GM23338 (cell line): ENCODE data around the gene SLC50A1. TPM values are rescaled to one million over a fixed set of nuclear protein-coding genes. Genes with fewer than 3 reads are reported as not detected.
A peak's percentile ranks its signal among the peaks of the same experiment; 100 is the strongest.

Source experiments
- ATAC-seq: fragments of 200-7000 bp; cut with Tn5 transposase; 3 replicates; pipeline ENCODE4 v1.9.1; 2020
- DNase-seq: peaks from one replicate; pipeline ENCODE4 v3.0.0-alpha.2; 2015; ENCODE audit warnings: low spot score
- H2AFZ ChIP-seq: fragments of 200-600 bp; sonication (generic); 2 replicates; pipeline ENCODE4 v1.8.0; 2016; ENCODE audit warnings: antibody characterized with exemption, mild to moderate bottlenecking, moderate library complexity
- H3F3A ChIP-seq: fragments of 200-600 bp; sonication (generic); replicated peaks from 2 replicates; pipeline ENCODE4 v1.8.0; 2017; ENCODE audit warnings: antibody characterized with exemption, mixed run types, low read depth
- H3K27ac ChIP-seq: fragments of 200-600 bp; sonication (generic); 2 replicates; pipeline ENCODE4 v1.6.1; 2016; ENCODE audit warnings: low read depth
- H3K27me3 ChIP-seq: fragments of 200-600 bp; sonication (generic); 2 replicates; pipeline ENCODE4 v1.8.0; 2016; ENCODE audit warnings: mild to moderate bottlenecking, mixed run types, moderate library complexity; ENCODE audit not compliant: insufficient read depth
- H3K36me3 ChIP-seq: fragments of 200-600 bp; sonication (generic); 2 replicates; pipeline ENCODE4 v1.8.0; 2016; ENCODE audit warnings: mild to moderate bottlenecking; ENCODE audit not compliant: insufficient read depth
- H3K4me1 ChIP-seq: fragments of 200-600 bp; sonication (generic); 2 replicates; pipeline ENCODE4 v1.8.0; 2016; ENCODE audit warnings: mild to moderate bottlenecking, moderate library complexity; ENCODE audit not compliant: insufficient read depth
- H3K4me2 ChIP-seq: fragments of 200-600 bp; sonication (generic); 2 replicates; pipeline ENCODE4 v1.7.1; 2017; ENCODE audit warnings: mixed run types
- H3K4me3 ChIP-seq: fragments of 200-600 bp; sonication (generic); 2 replicates; pipeline ENCODE4 v1.6.1; 2016; ENCODE audit warnings: mixed run types
- H3K79me2 ChIP-seq: fragments of 200-600 bp; sonication (generic); replicated peaks from 2 replicates; pipeline ENCODE4 v1.8.0; 2017; ENCODE audit warnings: mild to moderate bottlenecking; ENCODE audit not compliant: insufficient read depth
- H3K9me2 ChIP-seq: fragments of 200-600 bp; sonication (generic); 2 replicates; pipeline ENCODE4 v1.8.0; 2017; ENCODE audit not compliant: insufficient read depth
- H4K20me1 ChIP-seq: fragments of 200-600 bp; sonication (generic); replicated peaks from 2 replicates; pipeline ENCODE4 v1.8.0; 2017; ENCODE audit warnings: mild to moderate bottlenecking; ENCODE audit not compliant: insufficient read depth
- H3K27ac Mint-ChIP-seq: 2 replicates; pipeline ENCODE4 v1.8.0; 2020; ENCODE audit warnings: inconsistent platforms, mild to moderate bottlenecking, moderate library complexity, mixed read lengths
- H3K27me3 Mint-ChIP-seq: 3 replicates; pipeline ENCODE4 v1.8.0; 2022; ENCODE audit warnings: low read depth, mild to moderate bottlenecking, moderate library complexity, mixed read lengths, inconsistent platforms; ENCODE audit not compliant: insufficient read depth, poor library complexity
- H3K36me3 Mint-ChIP-seq: 3 replicates; pipeline ENCODE4 v1.8.0; 2021; ENCODE audit warnings: low read depth, mild to moderate bottlenecking, inconsistent platforms, moderate library complexity, mixed read lengths
- H3K4me1 Mint-ChIP-seq: 3 replicates; pipeline ENCODE4 v1.8.0; 2020; ENCODE audit warnings: mild to moderate bottlenecking, inconsistent platforms, mixed read lengths
- H3K4me3 Mint-ChIP-seq: 3 replicates; pipeline ENCODE4 v1.8.0; 2021; ENCODE audit warnings: moderate library complexity, mild to moderate bottlenecking, inconsistent platforms, mixed read lengths
- H3K9me3 Mint-ChIP-seq: 3 replicates; pipeline ENCODE4 v1.8.0; 2020; ENCODE audit warnings: moderate library complexity, mild to moderate bottlenecking, inconsistent platforms, mixed read lengths
- CREB1 ChIP-seq: fragments of 250-450 bp; sonication (Bioruptor Pico); IDR thresholded peaks from 2 replicates; pipeline ENCODE4 v1.5.0; 2020; ENCODE audit warnings: low read depth, mild to moderate bottlenecking, moderate library complexity
- CTCF ChIP-seq, 2 experiments: fragments of 200-600 bp in 1 of 2; sonication (generic) in 1 of 2; conservative IDR thresholded peaks; 2 replicates each; pipeline versions ENCODE4 v1.5.1 to v1.6.1; 2016 to 2017; ENCODE audit warnings: antibody characterized with exemption in 2 of 2, low read depth in 2 of 2, mild to moderate bottlenecking in 2 of 2, moderate library complexity in 1 of 2
- EZH2 ChIP-seq: fragments of 200-600 bp; sonication (generic); IDR thresholded peaks from one replicate; pipeline ENCODE4 v1.8.0; 2017; ENCODE audit warnings: antibody characterized with exemption, mild to moderate bottlenecking, low read depth; ENCODE audit not compliant: unreplicated experiment
- EZH2phosphoT487 ChIP-seq: fragments of 200-600 bp; sonication (generic); IDR thresholded peaks from one replicate; pipeline ENCODE4 v1.8.1; 2018; ENCODE audit warnings: antibody characterized with exemption; ENCODE audit not compliant: unreplicated experiment
- JUNB ChIP-seq: IDR thresholded peaks from one replicate; pipeline ENCODE4 v1.6.1; 2016; ENCODE audit warnings: antibody characterized with exemption; ENCODE audit not compliant: unreplicated experiment
- NANOG ChIP-seq: IDR thresholded peaks from 2 replicates; pipeline ENCODE4 v1.6.1; 2016; ENCODE audit warnings: antibody characterized with exemption, borderline replicate concordance
- POLR2AphosphoS5 ChIP-seq: IDR thresholded peaks from 2 replicates; pipeline ENCODE4 v1.6.1; 2016; ENCODE audit warnings: antibody characterized with exemption, low read depth
- REST ChIP-seq: IDR thresholded peaks from one replicate; pipeline ENCODE4 v1.6.1; 2018; ENCODE audit warnings: antibody characterized with exemption; ENCODE audit not compliant: unreplicated experiment
- ZNF331 ChIP-seq: fragments of 250-450 bp; sonication (Bioruptor Pico); IDR thresholded peaks from 2 replicates; pipeline ENCODE4 v1.5.0; 2020; ENCODE audit warnings: low read depth, mild to moderate bottlenecking, moderate library complexity
- polyA plus RNA-seq: library from polyadenylated mRNA; unstranded; fragments of >200 nt; fragmentation: Nextera tagmentation; extraction: Ambion mirVana; gene quantifications from 2 replicates; pipeline ENCODE4 v1.2.1, GENCODE V29; 2016
- total RNA-seq: library from RNA; depleted of rRNA; stranded (reverse); fragments of >200 nt; shearing (Covaris generic); gene quantifications from 2 replicates; pipeline ENCODE4 v1.2.3, GENCODE V29; 2014

Gene SLC50A1
- total and polyA plus RNA-seq, 2 experiments from 2014 or later = 30.0 to 63.9 TPM

- ATAC-seq (no peak), DNase-seq (no peak)
- Histone ChIP-seq H3K27ac (no peak overlapping the region), H2AFZ (no peak overlapping the region), H3K4me1 (peaks cover 17% of the 10 kb centered on the region), H3K4me3 (no peak overlapping the region), H3K36me3 (no peaks in the 10 kb centered on the region), H3F3A (0 out of 2 replicates have a peak, but pooled peaks cover 3% of the 10 kb centered on the region), H3K27me3 (no peaks in the 10 kb centered on the region), H4K20me1 (no peaks in the 10 kb centered on the region), H3K9me2 (no peaks in the 10 kb centered on the region), H3K79me2 (no peaks in the 10 kb centered on the region), H3K4me2 (peak overlapping the region; percentile 43; the same call in 1 of the 2 replicates)
- Mint-ChIP-seq H3K4me3 (peak overlapping the region; percentile 11; the same call in 1 of the 3 replicates), H3K27ac (peak overlapping the region; percentile 44), H3K27me3 (peaks cover 20% of the 10 kb centered on the region), H3K9me3 (0 out of 3 replicates have a peak, but pooled peaks cover 2% of the 10 kb centered on the region), H3K4me1 (peaks cover 30% of the 10 kb centered on the region), H3K36me3 (peaks cover 23% of the 10 kb centered on the region)
- TF ChIP-seq POLR2AphosphoS5 = no peak
- no peak for TF ChIP-seq CTCF (conservative IDR thresholded peaks at IDR 0.05; ENCODE audit: low read depth in 2 of 2)
- TF ChIP-seq JUNB = no peak
- no peak for TF ChIP-seq ZNF331 (CRISPR knock-in tag)
- no peak for TF ChIP-seq EZH2
- TF ChIP-seq CREB1 (CRISPR knock-in tag) = no peak
- TF ChIP-seq NANOG = no peak
- no peak for TF ChIP-seq EZH2phosphoT487
Observed at GRCh38 chr1:155185783-155186066, 50.1 kb downstream of the SLC50A1 start.

- Mint-ChIP-seq H3K36me3 (peaks cover 22% of the 10 kb centered on the region), H3K27ac (peak overlapping the region; percentile 59), H3K4me1 (peaks cover 30% of the 10 kb centered on the region), H3K9me3 (0 out of 3 replicates have a peak, but pooled peaks cover 2% of the 10 kb centered on the region), H3K27me3 (peaks cover 20% of the 10 kb centered on the region), H3K4me3 (peak overlapping the region; percentile 47)
- H3K4me1 ChIP-seq = peaks cover 17% of the 10 kb centered on the region
- H3K9me2 ChIP-seq = no peaks in the 10 kb centered on the region
- H2AFZ ChIP-seq = no peak overlapping the region
- H3K4me2 ChIP-seq = peak overlapping the region; percentile 43; the same call in 1 of the 2 replicates
- no peaks in the 10 kb centered on the region for H3K27me3 ChIP-seq
- H4K20me1 ChIP-seq = no peaks in the 10 kb centered on the region
- no peak overlapping the region for H3K4me3 ChIP-seq
- DNase-seq (peak; percentile 48), ATAC-seq (peak; percentile 61)
- H3K79me2 ChIP-seq = no peaks in the 10 kb centered on the region
- H3F3A ChIP-seq = 0 out of 2 replicates have a peak, but pooled peaks cover 3% of the 10 kb centered on the region
- H3K27ac ChIP-seq = no peak overlapping the region
- H3K36me3 ChIP-seq = no peaks in the 10 kb centered on the region
- TF ChIP-seq REST = no peak
- no peak for TF ChIP-seq NANOG
- TF ChIP-seq JUNB = no peak
Observed at GRCh38 chr1:155186067-155186793, 50.6 kb downstream of the SLC50A1 start.
